PC-9 (cell line): ENCODE data around the gene TIGD2. TPM values are rescaled to one million over a fixed set of nuclear protein-coding genes. Genes with fewer than 3 reads are reported as not detected.

Source experiments
- BruUV-seq: library from RNA; stranded (reverse); fragments of 400-500 nt; replicated peaks from 2 replicates; lab custom pipeline; 2021; lab: Mats Ljungman, UMichigan
- CTCF ChIA-PET: fragments of 300-600 bp; sonication (Branson Sonifier 250); formaldehyde crosslinking; loops from one replicate; lab custom pipeline; 2022; ENCODE audit warnings: antibody characterized with exemption; lab: Charles Lee
- POLR2A ChIA-PET: fragments of 300-600 bp; sonication (Branson Sonifier 250); formaldehyde crosslinking; loops from one replicate; lab custom pipeline; 2022; ENCODE audit warnings: antibody characterized with exemption; ENCODE audit not compliant: unreplicated experiment; lab: Charles Lee
- DNase-seq, 2 experiments: peaks; one replicate each; pipeline versions ENCODE4 v3.0.0 to v3.0.0-alpha.2; 2015 to 2022; ENCODE audit warnings: mixed read lengths in 1 of 2
- H2AFZ ChIP-seq: fragments of 200-600 bp; sonication (generic); 2 replicates; pipeline ENCODE4 v1.8.1; 2017; ENCODE audit warnings: antibody characterized with exemption
- H3F3A ChIP-seq: fragments of 200-600 bp; sonication (generic); 2 replicates; pipeline ENCODE4 v1.8.1; 2017; ENCODE audit warnings: antibody characterized with exemption, mild to moderate bottlenecking, low read depth; ENCODE audit not compliant: insufficient read depth
- H3K27ac ChIP-seq: fragments of 200-600 bp; sonication (generic); 2 replicates; pipeline ENCODE4 v1.6.1; 2016; ENCODE audit warnings: mixed run types
- H3K27me3 ChIP-seq: fragments of 200-600 bp; sonication (generic); 2 replicates; pipeline ENCODE4 v1.6.1; 2016; ENCODE audit warnings: low read depth, mixed run types; ENCODE audit not compliant: insufficient read depth
- H3K36me3 ChIP-seq: fragments of 200-600 bp; sonication (generic); 2 replicates; pipeline ENCODE4 v1.6.1; 2016; ENCODE audit warnings: low read depth, mixed run types
- H3K4me1 ChIP-seq: fragments of 200-600 bp; sonication (generic); replicated peaks from 2 replicates; pipeline ENCODE4 v1.6.1; 2016; ENCODE audit warnings: mixed run types; ENCODE audit not compliant: insufficient read depth
- H3K4me2 ChIP-seq: fragments of 200-600 bp; sonication (generic); 2 replicates; pipeline ENCODE4 v1.6.1; 2017; ENCODE audit warnings: mixed run types
- H3K4me3 ChIP-seq: fragments of 200-600 bp; sonication (generic); 2 replicates; pipeline ENCODE4 v1.6.1; 2016; ENCODE audit warnings: mixed run types
- H3K79me2 ChIP-seq: fragments of 200-600 bp; sonication (generic); 2 replicates; pipeline ENCODE4 v1.6.1; 2017; ENCODE audit warnings: low read depth, mixed run types
- H3K9me2 ChIP-seq: fragments of 200-600 bp; sonication (generic); 2 replicates; pipeline ENCODE4 v1.8.1; 2017; ENCODE audit warnings: mild to moderate bottlenecking; ENCODE audit not compliant: insufficient read depth
- H3K9me3 ChIP-seq: fragments of 200-600 bp; sonication (generic); 2 replicates; pipeline ENCODE4 v1.8.1; 2016; ENCODE audit warnings: low read depth; ENCODE audit not compliant: insufficient read depth
- H4K20me1 ChIP-seq: fragments of 200-600 bp; sonication (generic); 2 replicates; pipeline ENCODE4 v1.8.1; 2017; ENCODE audit not compliant: insufficient read depth
- EZH2 ChIP-seq: fragments of 200-600 bp; sonication (generic); IDR thresholded peaks from 2 replicates; pipeline ENCODE4 v1.8.0; 2017; ENCODE audit warnings: antibody characterized with exemption, low read depth
- intact Hi-C: fragments of 100-400 bp; cut with micrococcal nuclease; formaldehyde crosslinking; loops from one replicate; pipeline ENCODE4 v1.10.0; 2022; ENCODE audit not compliant: unreplicated experiment
- total RNA-seq: library from RNA; stranded (reverse); gene quantifications from 2 replicates; pipeline ENCODE4 v1.2.3, GENCODE V29; 2021
- TF ChIP-seq, protein P1 (sequence below): fragments of 200-600 bp; sonication (generic); conservative IDR thresholded peaks from 2 replicates; pipeline ENCODE4 v1.6.1; 2017; ENCODE audit warnings: mixed run types, antibody characterized with exemption, mild to moderate bottlenecking, moderate library complexity

TIGD2 gene
- total RNA-seq, 1 experiment from 2014 or later, result 10.9 TPM

DNA sequence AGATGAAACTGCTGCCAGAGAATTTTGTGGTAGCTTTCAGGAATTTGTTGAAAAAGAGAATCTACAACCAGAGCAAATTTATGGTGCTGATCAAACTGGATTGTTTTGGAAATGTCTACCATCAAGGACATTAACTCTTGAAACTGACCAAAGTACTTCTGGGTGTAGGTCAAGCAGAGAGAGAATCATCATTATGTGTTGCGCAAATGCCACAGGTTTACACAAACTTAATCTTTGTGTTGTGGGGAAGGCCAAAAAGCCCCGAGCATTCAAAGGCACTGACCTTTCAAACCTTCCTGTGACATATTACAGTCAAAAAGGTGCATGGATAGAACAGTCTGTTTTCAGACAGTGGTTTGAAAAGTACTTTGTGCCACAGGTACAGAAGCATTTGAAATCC, 2.1 kb downstream of the TIGD2 start:
- H3K4me2 ChIP-seq, result no peak overlapping the region; the same call in 1 of the 2 replicates
- H3K9me2 ChIP-seq, result no peaks in the 10 kb centered on the region
- peaks cover 9% of the 10 kb centered on the region for H3K4me1 ChIP-seq
- ChIA-PET POLR2A (interaction anchor here (0.6 kb wide), 1 partner anchor 9 kb away, joined by 4 read pairs; no protein-coding TSS in a partner anchor), CTCF (no interaction called here)
- peaks cover 7% of the 10 kb centered on the region for H3F3A ChIP-seq
- no peak overlapping the region for H2AFZ ChIP-seq
- H3K79me2 ChIP-seq, result peaks cover 18% of the 10 kb centered on the region; the same call in 1 of the 2 replicates
- no peaks in the 10 kb centered on the region for H4K20me1 ChIP-seq
- no TSS peak for BruUV-seq
- no peaks in the 10 kb centered on the region for H3K27me3 ChIP-seq
- H3K27ac ChIP-seq, result no peak overlapping the region
- peaks cover 11% of the 10 kb centered on the region; the same call in 1 of the 2 replicates for H3K36me3 ChIP-seq
- H3K9me3 ChIP-seq, result peaks cover 18% of the 10 kb centered on the region; the same call in 1 of the 2 replicates
- TF ChIP-seq, protein P1, sequence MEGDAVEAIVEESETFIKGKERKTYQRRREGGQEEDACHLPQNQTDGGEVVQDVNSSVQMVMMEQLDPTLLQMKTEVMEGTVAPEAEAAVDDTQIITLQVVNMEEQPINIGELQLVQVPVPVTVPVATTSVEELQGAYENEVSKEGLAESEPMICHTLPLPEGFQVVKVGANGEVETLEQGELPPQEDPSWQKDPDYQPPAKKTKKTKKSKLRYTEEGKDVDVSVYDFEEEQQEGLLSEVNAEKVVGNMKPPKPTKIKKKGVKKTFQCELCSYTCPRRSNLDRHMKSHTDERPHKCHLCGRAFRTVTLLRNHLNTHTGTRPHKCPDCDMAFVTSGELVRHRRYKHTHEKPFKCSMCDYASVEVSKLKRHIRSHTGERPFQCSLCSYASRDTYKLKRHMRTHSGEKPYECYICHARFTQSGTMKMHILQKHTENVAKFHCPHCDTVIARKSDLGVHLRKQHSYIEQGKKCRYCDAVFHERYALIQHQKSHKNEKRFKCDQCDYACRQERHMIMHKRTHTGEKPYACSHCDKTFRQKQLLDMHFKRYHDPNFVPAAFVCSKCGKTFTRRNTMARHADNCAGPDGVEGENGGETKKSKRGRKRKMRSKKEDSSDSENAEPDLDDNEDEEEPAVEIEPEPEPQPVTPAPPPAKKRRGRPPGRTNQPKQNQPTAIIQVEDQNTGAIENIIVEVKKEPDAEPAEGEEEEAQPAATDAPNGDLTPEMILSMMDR, result no peak
- TF ChIP-seq EZH2, result no peak
- H3K4me3 ChIP-seq, result no peak overlapping the region
- intact Hi-C loops, result loop anchor here (2.0 to 10.0 kb wide), 4 partner anchors 45 to 589 kb away; partner anchors contain the start of gene PYURF
- no peak for DNase-seq

- Histone ChIP-seq H3K9me3 (peaks cover 18% of the 10 kb centered on the region; the same call in 1 of the 2 replicates), H3K27me3 (no peaks in the 10 kb centered on the region), H3K4me1 (peaks cover 9% of the 10 kb centered on the region), H2AFZ (no peak overlapping the region), H3K4me3 (no peak overlapping the region), H3K4me2 (no peak overlapping the region), H4K20me1 (no peaks in the 10 kb centered on the region), H3F3A (peaks cover 7% of the 10 kb centered on the region), H3K36me3 (peaks cover 11% of the 10 kb centered on the region; the same call in 1 of the 2 replicates), H3K27ac (no peak overlapping the region), H3K9me2 (no peaks in the 10 kb centered on the region), H3K79me2 (peaks cover 18% of the 10 kb centered on the region; the same call in 1 of the 2 replicates)
- intact Hi-C loops, result loop anchor here (5.0 to 10.0 kb wide), 3 partner anchors 92 to 589 kb away; partner anchors contain the start of gene PYURF
- no peak for DNase-seq
- no peak for TF ChIP-seq EZH2
- TF ChIP-seq, protein P1, result no peak
- BruUV-seq, result no TSS peak
- CTCF ChIA-PET, result no interaction called here
- POLR2A ChIA-PET, result no interaction called here
Observed at GRCh38 chr4:89114100-89114499, 2.8 kb downstream of the TIGD2 start.

GRCh38 chr4:89117115-89117514, 5.8 kb downstream of the TIGD2 start:
- TF ChIP-seq, protein P1, result no peak
- TF ChIP-seq EZH2, result no peak
- Histone ChIP-seq H3F3A (peaks cover 7% of the 10 kb centered on the region), H3K4me1 (peaks cover 18% of the 10 kb centered on the region), H2AFZ (no peak overlapping the region), H3K4me3 (no peak overlapping the region), H3K4me2 (no peak overlapping the region), H3K9me3 (peaks cover 18% of the 10 kb centered on the region; the same call in 1 of the 2 replicates), H3K27me3 (no peaks in the 10 kb centered on the region), H3K27ac (no peak overlapping the region), H3K36me3 (peaks cover 11% of the 10 kb centered on the region; the same call in 1 of the 2 replicates), H3K79me2 (peaks cover 18% of the 10 kb centered on the region; the same call in 1 of the 2 replicates), H4K20me1 (no peaks in the 10 kb centered on the region), H3K9me2 (no peaks in the 10 kb centered on the region)
- no TSS peak for BruUV-seq
- DNase-seq, result no peak
- CTCF ChIA-PET, result no interaction called here
- intact Hi-C loops, result loop anchor here (10.0 kb wide), 1 partner anchor 592 kb away; the partner anchor contains the start of gene PYURF
- POLR2A ChIA-PET, result interaction anchor here (0.6 kb wide), 1 partner anchor 585 kb away, joined by 3 read pairs; no protein-coding TSS in a partner anchor
